H1 (cell line): ENCODE data around the gene DLEC1.

ENCODE experiments used
- BCL11A ChIP-seq, 2 experiments: IDR thresholded peaks; one replicate each; pipeline ENCODE4 v1.6.1; 2011; ENCODE audit warnings: low read depth in 2 of 2, low read length in 2 of 2, mild to moderate bottlenecking in 2 of 2
- EZH2 ChIP-seq: fragments of 200-600 bp; sonication (generic); IDR thresholded peaks from 2 replicates; pipeline ENCODE4 v1.7.1; 2012; ENCODE audit warnings: low read depth, mild to moderate bottlenecking, moderate library complexity, low read length, inconsistent platforms; ENCODE audit not compliant: severe bottlenecking
- JUND ChIP-seq: IDR thresholded peaks from 2 replicates; pipeline ENCODE4 v1.6.1; 2011; ENCODE audit warnings: mild to moderate bottlenecking, improper control_type of control experiment, low read length
- KDM1A ChIP-seq: fragments of 200-600, 300-600 bp; sonication (generic); IDR thresholded peaks from 2 replicates; pipeline ENCODE4 v1.7.1; 2016; ENCODE audit warnings: mild to moderate bottlenecking, low read length, borderline replicate concordance
- KDM5A ChIP-seq: fragments of 200-600 bp; IDR thresholded peaks from 2 replicates; pipeline ENCODE4 v1.7.1; 2012; ENCODE audit warnings: mild to moderate bottlenecking, low read length, inconsistent platforms, mixed read lengths
- POLR2AphosphoS5 ChIP-seq: IDR thresholded peaks from 2 replicates; pipeline ENCODE4 v1.6.1; 2011; ENCODE audit warnings: low read depth, low read length
- RAD21 ChIP-seq, 2 experiments: IDR thresholded peaks in 1 of 2; conservative IDR thresholded peaks in 1 of 2; 2 replicates each; pipeline ENCODE4 v1.6.1; 2011; ENCODE audit warnings: low read depth in 2 of 2, low read length in 2 of 2, improper control_type of control experiment in 1 of 2, inconsistent platforms in 1 of 2, mild to moderate bottlenecking in 1 of 2, moderate library complexity in 1 of 2
- RNF2 ChIP-seq: fragments of 200-900, 300-1000 bp; sonication (generic); IDR thresholded peaks from 2 replicates; pipeline ENCODE4 v1.7.1; 2016; ENCODE audit warnings: borderline replicate concordance, low read depth, mild to moderate bottlenecking, antibody characterized with exemption, low read length; ENCODE audit not compliant: poor library complexity, severe bottlenecking; ENCODE audit errors: missing control alignments
- SIN3A ChIP-seq, 2 experiments: IDR thresholded peaks in 1 of 2; conservative IDR thresholded peaks in 1 of 2; 2 replicates each; pipeline ENCODE4 v1.6.1; 2011 to 2012; ENCODE audit warnings: low read length in 2 of 2, improper control_type of control experiment in 1 of 2, low read depth in 1 of 2, mild to moderate bottlenecking in 1 of 2
- TAF1 ChIP-seq: IDR thresholded peaks from 2 replicates; pipeline ENCODE4 v1.6.1; 2011; ENCODE audit warnings: mild to moderate bottlenecking, low read depth, low read length
- TF ChIP-seq, protein P1 (sequence below), 3 experiments: IDR thresholded peaks; 1 replicate in 2 of 3; 2 replicates in 1 of 3; pipeline versions ENCODE4 v1.5.1 to v1.6.1; 2011; ENCODE audit warnings: low read length in 3 of 3, mild to moderate bottlenecking in 3 of 3, inconsistent platforms in 2 of 3, low read depth in 1 of 3, moderate library complexity in 1 of 3; ENCODE audit not compliant: insufficient read depth in 1 of 3; ENCODE audit errors: control extremely low read depth in 1 of 3

DNA sequence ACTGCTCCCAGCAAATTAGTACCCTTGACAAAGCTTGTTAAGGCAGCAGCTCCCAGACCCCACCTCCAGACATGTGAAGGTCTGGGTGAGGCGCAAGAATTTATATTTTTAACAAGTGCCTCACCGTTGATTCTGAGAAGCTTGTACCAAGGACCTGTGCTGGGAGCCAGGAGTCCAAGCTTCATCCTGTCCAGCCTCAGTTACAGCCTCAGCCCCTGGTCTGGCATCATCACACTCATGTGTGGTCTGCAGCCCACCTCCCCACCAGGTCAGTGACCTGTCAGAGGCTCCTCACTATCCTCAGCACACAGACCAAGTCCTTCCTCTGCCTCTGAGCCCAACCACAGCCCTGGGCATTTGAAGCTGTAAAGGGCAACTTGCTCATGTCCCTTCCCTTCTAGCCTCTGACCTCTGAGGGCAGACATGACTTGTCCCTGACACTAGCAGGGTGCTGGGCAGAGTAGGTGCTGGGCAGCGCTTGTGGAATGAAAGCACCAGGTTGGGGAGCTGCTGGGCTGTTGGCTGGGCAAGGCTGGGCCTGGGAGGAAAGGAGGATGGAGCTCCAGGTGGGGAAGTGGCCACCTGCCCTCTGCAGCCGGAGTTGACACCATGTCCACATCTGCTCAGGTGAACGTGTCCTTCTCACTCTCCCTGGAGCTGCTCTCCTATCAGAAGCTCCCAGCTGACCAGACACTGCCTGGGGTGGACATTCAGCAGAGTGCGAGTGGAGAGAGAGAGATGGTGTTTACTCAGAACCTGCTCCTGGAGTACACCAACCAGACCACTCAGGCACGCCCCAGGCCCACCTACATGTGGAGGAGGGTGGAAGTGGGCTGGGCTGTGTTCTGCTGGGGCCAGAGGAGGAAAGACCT lies 81.0 kb downstream of the DLEC1 start:
- TF ChIP-seq EZH2 (no peak), RAD21 (IDR thresholded peaks at IDR 0.05 in 1 of 2, conservative IDR thresholded peaks at IDR 0.05 in 1 of 2; ENCODE audit: low read depth in 2 of 2, low read length in 2 of 2) (no peak), POLR2AphosphoS5 (no peak), KDM5A (no peak), SIN3A (conservative IDR thresholded peaks at IDR 0.05 in 1 of 2, IDR thresholded peaks at IDR 0.05 in 1 of 2; ENCODE audit: low read depth in 1 of 2, low read length in 2 of 2) (no peak), KDM1A (no peak), JUND (no peak), TAF1 (no peak), RNF2 (no peak), BCL11A (IDR thresholded peaks at IDR 0.05; ENCODE audit: low read depth in 2 of 2, low read length in 2 of 2) (no peak)
- TF ChIP-seq, protein P1, sequence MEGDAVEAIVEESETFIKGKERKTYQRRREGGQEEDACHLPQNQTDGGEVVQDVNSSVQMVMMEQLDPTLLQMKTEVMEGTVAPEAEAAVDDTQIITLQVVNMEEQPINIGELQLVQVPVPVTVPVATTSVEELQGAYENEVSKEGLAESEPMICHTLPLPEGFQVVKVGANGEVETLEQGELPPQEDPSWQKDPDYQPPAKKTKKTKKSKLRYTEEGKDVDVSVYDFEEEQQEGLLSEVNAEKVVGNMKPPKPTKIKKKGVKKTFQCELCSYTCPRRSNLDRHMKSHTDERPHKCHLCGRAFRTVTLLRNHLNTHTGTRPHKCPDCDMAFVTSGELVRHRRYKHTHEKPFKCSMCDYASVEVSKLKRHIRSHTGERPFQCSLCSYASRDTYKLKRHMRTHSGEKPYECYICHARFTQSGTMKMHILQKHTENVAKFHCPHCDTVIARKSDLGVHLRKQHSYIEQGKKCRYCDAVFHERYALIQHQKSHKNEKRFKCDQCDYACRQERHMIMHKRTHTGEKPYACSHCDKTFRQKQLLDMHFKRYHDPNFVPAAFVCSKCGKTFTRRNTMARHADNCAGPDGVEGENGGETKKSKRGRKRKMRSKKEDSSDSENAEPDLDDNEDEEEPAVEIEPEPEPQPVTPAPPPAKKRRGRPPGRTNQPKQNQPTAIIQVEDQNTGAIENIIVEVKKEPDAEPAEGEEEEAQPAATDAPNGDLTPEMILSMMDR (IDR thresholded peaks at IDR 0.05; ENCODE audit: control extremely low read depth in 1 of 3, insufficient read depth in 1 of 3, low read depth in 1 of 3, low read length in 3 of 3), result no peak
